Stomach smooth muscle (tissue), 2 donors: ENCODE measurements around the gene NAGLU.
"Not testable (repeated sequence)": the region's sequence is repeated elsewhere in the genome, so short reads cannot be mapped to it uniquely, and the experiment has no call there.

Experiments used
- H3K27ac ChIP-seq: one replicate; pipeline ENCODE4 v1.7.0; 2013; ENCODE audit warnings: mild to moderate bottlenecking, low read length, inconsistent platforms
- H3K27me3 ChIP-seq, 2 donors: one replicate each; pipeline ENCODE4 v1.7.0; 2013; ENCODE audit warnings: low read length in 2 of 2; ENCODE audit not compliant: insufficient read depth in 2 of 2, control insufficient read depth in 1 of 2
- H3K36me3 ChIP-seq, 2 donors: one replicate each; pipeline ENCODE4 v1.7.0; 2013; ENCODE audit warnings: low read length in 2 of 2; ENCODE audit not compliant: control insufficient read depth in 2 of 2, insufficient read depth in 2 of 2
- H3K4me1 ChIP-seq: one replicate; pipeline ENCODE4 v1.7.0; 2013; ENCODE audit warnings: low read length; ENCODE audit not compliant: control insufficient read depth, insufficient read depth
- H3K4me3 ChIP-seq, 2 donors: one replicate each; pipeline ENCODE4 v1.7.0; 2013; ENCODE audit warnings: low read length in 2 of 2
- H3K9ac ChIP-seq, 2 donors: one replicate each; pipeline ENCODE4 v1.7.0; 2013; ENCODE audit warnings: low read length in 2 of 2, mild to moderate bottlenecking in 1 of 2
- H3K9me3 ChIP-seq, 2 donors: one replicate each; pipeline ENCODE4 v1.7.0; 2013; ENCODE audit warnings: low read length in 2 of 2; ENCODE audit not compliant: control insufficient read depth in 2 of 2
- donor health status: healthy.
- donor health status: Pancreatic carcinoma.

NAGLU gene

GRCh38 chr17:42545755-42546505 is 9.9 kb downstream of the NAGLU start:
- not testable (repeated sequence) for H3K4me1 ChIP-seq, H3K27me3 ChIP-seq, H3K9ac ChIP-seq, H3K9me3 ChIP-seq, H3K27ac ChIP-seq, H3K4me3 ChIP-seq
- H3K36me3 ChIP-seq: peaks cover 7 to 14% of the 10 kb centered on the region in 2 donors

- no peak overlapping the region for H3K27ac ChIP-seq
Observed at GRCh38 chr17:42547001-42547461, 11.0 kb downstream of the NAGLU start.

GRCh38 chr17:42547698-42548069 is 11.6 kb downstream of the NAGLU start:
- Histone ChIP-seq H3K27ac (no peak overlapping the region), H3K27me3 (no peaks in the 10 kb centered on the region), H3K4me3 (no peak overlapping the region), H3K9ac (no peak overlapping the region), H3K36me3 (peaks cover 2 to 7% of the 10 kb centered on the region in 2 donors), H3K9me3 (no peaks in the 10 kb centered on the region), H3K4me1 (peaks cover 4% of the 10 kb centered on the region)

More at GRCh38 chr17:42547001-42547461, 11.0 kb downstream of the NAGLU start:
- H3K36me3 ChIP-seq: peaks cover 3 to 7% of the 10 kb centered on the region in 2 donors
- H3K27me3 ChIP-seq: no peaks in the 10 kb centered on the region
- H3K9me3 ChIP-seq: no peaks in the 10 kb centered on the region
- H3K9ac ChIP-seq: no peak overlapping the region
- H3K4me1 ChIP-seq: peaks cover 4% of the 10 kb centered on the region
- H3K4me3 ChIP-seq: no peak overlapping the region

GRCh38 chr17:42548070-42548837 is 12.2 kb downstream of the NAGLU start:
- no peaks in the 10 kb centered on the region for H3K9me3 ChIP-seq
- H3K4me3 ChIP-seq: peak overlapping the region in 1 of 2 donors; percentile 22
- H3K9ac ChIP-seq: no peak overlapping the region
- peaks cover 0 to 3% of the 10 kb centered on the region in 2 donors for H3K36me3 ChIP-seq
- H3K4me1 ChIP-seq: peaks cover 8% of the 10 kb centered on the region
- no peak overlapping the region for H3K27ac ChIP-seq
- H3K27me3 ChIP-seq: no peaks in the 10 kb centered on the region

- H3K9me3 ChIP-seq: no peaks in the 10 kb centered on the region
- H3K36me3 ChIP-seq: no peaks in the 10 kb centered on the region
- H3K4me1 ChIP-seq: peaks cover 16% of the 10 kb centered on the region
- H3K27ac ChIP-seq: no peak overlapping the region
- H3K4me3 ChIP-seq: no peak overlapping the region
- H3K27me3 ChIP-seq: no peaks in the 10 kb centered on the region
- H3K9ac ChIP-seq: no peak overlapping the region
Observed at GRCh38 chr17:42548993-42549755, 13.1 kb downstream of the NAGLU start.

- not testable (repeated sequence) for H3K9me3 ChIP-seq, H3K36me3 ChIP-seq, H3K27ac ChIP-seq, H3K27me3 ChIP-seq
- H3K4me3 ChIP-seq: peak within 1 kb of the TSS; percentile 89 to 93
- H3K4me1 ChIP-seq: peaks cover 24% of the 10 kb centered on the region
- H3K9ac ChIP-seq: peak within 1 kb of the TSS in 1 of 2 donors; percentile 99
Observed at GRCh38 chr17:42552736-42553135, 16.7 kb downstream of the NAGLU start, which contains the start of gene HSD17B1. TSS of gene HSD17B1 (plus strand) at chr17:42552923. CDS start at chr17:42552934, 11 bp downstream.

- Histone ChIP-seq H3K27me3 (no peaks in the 10 kb centered on the region), H3K4me1 (peaks cover 21% of the 10 kb centered on the region), H3K9me3 (no peaks in the 10 kb centered on the region), H3K36me3 (no peaks in the 10 kb centered on the region), H3K27ac (no peak overlapping the region), H3K4me3 (peak overlapping the region in 1 of 2 donors; percentile 89), H3K9ac (peak overlapping the region in 1 of 2 donors; percentile 99)
Observed at GRCh38 chr17:42553161-42553818, 17.2 kb downstream of the NAGLU start.

GRCh38 chr17:42553866-42554249 is 17.8 kb downstream of the NAGLU start:
- no peaks in the 10 kb centered on the region for H3K9me3 ChIP-seq
- H3K36me3 ChIP-seq: no peaks in the 10 kb centered on the region
- H3K4me1 ChIP-seq: peaks cover 20% of the 10 kb centered on the region
- H3K4me3 ChIP-seq: peak overlapping the region; percentile 89 to 93
- H3K27ac ChIP-seq: peak overlapping the region; percentile 82
- H3K27me3 ChIP-seq: no peaks in the 10 kb centered on the region
- peak overlapping the region; percentile 98 to 99 for H3K9ac ChIP-seq

GRCh38 chr17:42554250-42555121 is 18.4 kb downstream of the NAGLU start:
- peak overlapping the region; percentile 82 for H3K27ac ChIP-seq

More at GRCh38 chr17:42554250-42555121, 18.4 kb downstream of the NAGLU start:
- peak overlapping the region; percentile 98 to 99 for H3K9ac ChIP-seq
- H3K4me1 ChIP-seq: peaks cover 20% of the 10 kb centered on the region
- H3K4me3 ChIP-seq: peak overlapping the region; percentile 89 to 93
- no peaks in the 10 kb centered on the region for H3K27me3 ChIP-seq
- no peaks in the 10 kb centered on the region for H3K36me3 ChIP-seq
- H3K9me3 ChIP-seq: no peaks in the 10 kb centered on the region
